Measurements from ENCODE around the gene COX6B1.
A peak's percentile ranks its signal among the peaks of the same experiment; 100 is the strongest.
"Not testable (repeated sequence)": the region's sequence is repeated elsewhere in the genome, so short reads cannot be mapped to it uniquely, and the experiment has no call there.

The COX6B1 gene

GRCh38 chr19:35675589-35676140, 27.5 kb downstream of the COX6B1 start:
- no peaks in the 10 kb centered on the region for H3K36me3 Mint-ChIP-seq (ENCODE audit: insufficient read depth)
- DNase-seq (ENCODE audit: low spot score in 2 of 2) (no peak), ATAC-seq (replicated peaks; ENCODE audit: extremely low read depth, poor library complexity, severe bottlenecking) (no peak)
- no peaks in the 10 kb centered on the region for H3K9me3 Mint-ChIP-seq
- H3K27me3 Mint-ChIP-seq: peaks cover 51% of the 10 kb centered on the region
- H3K27ac Mint-ChIP-seq (ENCODE audit: low read depth): no peak overlapping the region
- peaks cover 13% of the 10 kb centered on the region for H3K4me1 Mint-ChIP-seq
- H3K4me3 Mint-ChIP-seq: no peak overlapping the region

- Mint-ChIP-seq H3K27ac (ENCODE audit: low read depth) (no peak overlapping the region), H3K4me1 (no peaks in the 10 kb centered on the region), H3K27me3 (no peaks in the 10 kb centered on the region), H3K9me3 (no peaks in the 10 kb centered on the region), H3K4me3 (no peak overlapping the region), H3K36me3 (ENCODE audit: insufficient read depth) (no peaks in the 10 kb centered on the region)
- ATAC-seq (replicated peaks; ENCODE audit: extremely low read depth, poor library complexity, severe bottlenecking) (no peak), DNase-seq (ENCODE audit: low spot score in 2 of 2) (no peak)
These were observed 41.7 kb downstream of the COX6B1 start for GRCh38 chr19:35689836-35690235.

- H3K9me3 Mint-ChIP-seq; H3K36me3 Mint-ChIP-seq (ENCODE audit: insufficient read depth); H3K27me3 Mint-ChIP-seq; H3K4me3 Mint-ChIP-seq; DNase-seq (ENCODE audit: low spot score in 2 of 2); H3K4me1 Mint-ChIP-seq; H3K27ac Mint-ChIP-seq (ENCODE audit: low read depth); ATAC-seq (replicated peaks; ENCODE audit: extremely low read depth, poor library complexity, severe bottlenecking): not testable (repeated sequence)
These were observed 43.0 kb downstream of the COX6B1 start for GRCh38 chr19:35691106-35691505.

GRCh38 chr19:35692010-35692409, 43.9 kb downstream of the COX6B1 start:
- Mint-ChIP-seq H3K27me3 (no peaks in the 10 kb centered on the region), H3K4me1 (no peaks in the 10 kb centered on the region), H3K9me3 (no peaks in the 10 kb centered on the region), H3K4me3 (no peak overlapping the region), H3K27ac (ENCODE audit: low read depth) (no peak overlapping the region), H3K36me3 (ENCODE audit: insufficient read depth) (no peaks in the 10 kb centered on the region)
- ATAC-seq (replicated peaks; ENCODE audit: extremely low read depth, poor library complexity, severe bottlenecking) (no peak), DNase-seq (ENCODE audit: low spot score in 2 of 2) (no peak)

GRCh38 chr19:35693422-35693821, 45.3 kb downstream of the COX6B1 start:
- H3K36me3 Mint-ChIP-seq (ENCODE audit: insufficient read depth): no peaks in the 10 kb centered on the region
- H3K27me3 Mint-ChIP-seq: no peaks in the 10 kb centered on the region
- ATAC-seq (replicated peaks; ENCODE audit: extremely low read depth, poor library complexity, severe bottlenecking) (no peak), DNase-seq (ENCODE audit: low spot score in 2 of 2) (no peak)
- no peaks in the 10 kb centered on the region for H3K9me3 Mint-ChIP-seq
- H3K4me3 Mint-ChIP-seq: no peak overlapping the region
- H3K27ac Mint-ChIP-seq (ENCODE audit: low read depth): no peak overlapping the region
- H3K4me1 Mint-ChIP-seq: no peaks in the 10 kb centered on the region

GRCh38 chr19:35693835-35694599, 45.9 kb downstream of the COX6B1 start:
- Mint-ChIP-seq H3K27me3 (no peaks in the 10 kb centered on the region), H3K27ac (ENCODE audit: low read depth) (no peak overlapping the region), H3K9me3 (no peaks in the 10 kb centered on the region), H3K4me1 (no peaks in the 10 kb centered on the region), H3K4me3 (no peak overlapping the region), H3K36me3 (ENCODE audit: insufficient read depth) (no peaks in the 10 kb centered on the region)
- DNase-seq (ENCODE audit: low spot score in 2 of 2): peak; percentile 86
- peak; percentile 100 for ATAC-seq (replicated peaks; ENCODE audit: extremely low read depth, poor library complexity, severe bottlenecking)

GRCh38 chr19:35695895-35696422, 47.8 kb downstream of the COX6B1 start:
- Mint-ChIP-seq H3K27me3 (no peaks in the 10 kb centered on the region), H3K4me3 (no peak overlapping the region), H3K36me3 (ENCODE audit: insufficient read depth) (no peaks in the 10 kb centered on the region), H3K9me3 (no peaks in the 10 kb centered on the region), H3K4me1 (no peaks in the 10 kb centered on the region), H3K27ac (ENCODE audit: low read depth) (no peak overlapping the region)
- DNase-seq (ENCODE audit: low spot score in 2 of 2): no peak
- no peak for ATAC-seq (replicated peaks; ENCODE audit: extremely low read depth, poor library complexity, severe bottlenecking)

- Mint-ChIP-seq H3K27me3 (no peaks in the 10 kb centered on the region), H3K9me3 (no peaks in the 10 kb centered on the region), H3K27ac (ENCODE audit: low read depth) (no peak overlapping the region), H3K4me3 (no peak overlapping the region), H3K36me3 (ENCODE audit: insufficient read depth) (no peaks in the 10 kb centered on the region), H3K4me1 (no peaks in the 10 kb centered on the region)
- DNase-seq (ENCODE audit: low spot score in 2 of 2) (no peak), ATAC-seq (replicated peaks; ENCODE audit: extremely low read depth, poor library complexity, severe bottlenecking) (no peak)
These were observed 48.7 kb downstream of the COX6B1 start for GRCh38 chr19:35696835-35697234.

- ATAC-seq (replicated peaks; ENCODE audit: extremely low read depth, poor library complexity, severe bottlenecking) (peak; percentile 100), DNase-seq (ENCODE audit: low spot score in 2 of 2) (peak; percentile 72 to 87)
- Mint-ChIP-seq H3K27ac (ENCODE audit: low read depth) (peak overlapping the region; percentile 87), H3K36me3 (ENCODE audit: insufficient read depth) (peaks cover 6% of the 10 kb centered on the region), H3K4me3 (peak overlapping the region; percentile 90), H3K4me1 (peaks cover 8% of the 10 kb centered on the region), H3K9me3 (no peaks in the 10 kb centered on the region), H3K27me3 (no peaks in the 10 kb centered on the region)
These were observed 54.3 kb downstream of the COX6B1 start for GRCh38 chr19:35702223-35703012.

GRCh38 chr19:35703343-35703742, 55.2 kb downstream of the COX6B1 start:
- DNase-seq (ENCODE audit: low spot score in 2 of 2) (no peak), ATAC-seq (replicated peaks; ENCODE audit: extremely low read depth, poor library complexity, severe bottlenecking) (no peak)
- Mint-ChIP-seq H3K9me3 (no peaks in the 10 kb centered on the region), H3K27ac (ENCODE audit: low read depth) (no peak overlapping the region), H3K4me3 (peak overlapping the region; percentile 90), H3K27me3 (no peaks in the 10 kb centered on the region), H3K36me3 (ENCODE audit: insufficient read depth) (peaks cover 6% of the 10 kb centered on the region), H3K4me1 (peaks cover 8% of the 10 kb centered on the region)

- peaks cover 8% of the 10 kb centered on the region for H3K4me1 Mint-ChIP-seq
- H3K9me3 Mint-ChIP-seq: no peaks in the 10 kb centered on the region
- H3K36me3 Mint-ChIP-seq (ENCODE audit: insufficient read depth): peaks cover 6% of the 10 kb centered on the region
- DNase-seq (ENCODE audit: low spot score in 2 of 2) (no peak), ATAC-seq (replicated peaks; ENCODE audit: extremely low read depth, poor library complexity, severe bottlenecking) (no peak)
- no peak within 1 kb of the TSS for H3K4me3 Mint-ChIP-seq
- no peaks in the 10 kb centered on the region for H3K27me3 Mint-ChIP-seq
- H3K27ac Mint-ChIP-seq (ENCODE audit: low read depth): no peak within 1 kb of the TSS
These were observed 56.1 kb downstream of the COX6B1 start, which contains the start of gene ZBTB32 for GRCh38 chr19:35704218-35704617. ZBTB32 (plus strand) TSS chr19:35704558; CDS start chr19:35714627, 10,069 bp downstream.
